GM21367 (cell line): ENCODE results near the gene AQP12B.
"Not testable (repeated sequence)": the region's sequence is repeated elsewhere in the genome, so short reads cannot be mapped to it uniquely, and the experiment has no call there.

Source experiments
- ATAC-seq: cut with Tn5 transposase; IDR thresholded peaks from one replicate; pipeline ENCODE4 v1.9.1; 2021; ENCODE audit not compliant: unreplicated experiment

Gene AQP12B

DNA sequence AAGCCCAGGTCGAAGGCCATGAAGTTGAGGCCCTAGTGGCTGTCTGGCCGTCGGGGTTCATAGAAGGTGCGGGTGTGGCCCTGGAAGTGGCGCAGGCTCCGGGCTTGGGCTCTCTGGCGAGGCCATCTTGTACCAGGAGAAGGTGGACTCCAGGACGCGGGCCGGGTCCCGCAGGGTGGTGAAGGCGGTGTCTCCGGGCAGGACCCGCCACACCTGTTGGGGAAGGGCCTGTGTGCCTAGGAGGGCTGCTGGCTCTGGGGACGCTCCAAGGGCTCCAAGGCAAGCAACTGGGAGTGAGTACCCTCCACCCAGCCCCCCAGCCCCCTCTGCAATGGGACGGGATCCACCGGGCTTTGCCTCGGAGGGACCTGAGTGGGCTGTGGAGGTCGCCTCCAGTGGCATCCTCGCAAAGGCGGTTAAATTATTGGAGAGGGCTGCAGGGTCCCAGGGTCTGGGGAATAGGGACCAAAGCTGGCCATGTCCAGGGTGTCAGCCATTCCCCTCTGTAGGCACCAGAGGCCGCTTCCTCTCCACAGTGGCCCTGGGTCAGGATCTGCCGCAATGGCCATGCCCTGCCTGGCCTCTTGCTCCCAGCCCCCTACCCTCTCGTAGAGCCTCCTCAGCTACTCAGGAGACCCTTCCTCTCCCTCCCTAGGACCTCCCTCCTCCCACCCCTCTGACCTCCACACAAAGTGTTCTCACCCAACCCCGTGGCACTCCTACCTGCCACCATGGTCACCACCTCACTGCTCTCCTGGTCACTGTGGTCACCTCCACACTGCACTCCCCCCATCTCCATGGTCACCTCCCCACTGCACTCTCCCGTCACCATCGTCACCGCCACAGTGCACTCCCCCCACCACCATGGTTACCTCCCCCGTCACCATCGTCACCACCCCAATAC is 19.3 kb upstream of the AQP12B start:
- no peak for ATAC-seq

DNA sequence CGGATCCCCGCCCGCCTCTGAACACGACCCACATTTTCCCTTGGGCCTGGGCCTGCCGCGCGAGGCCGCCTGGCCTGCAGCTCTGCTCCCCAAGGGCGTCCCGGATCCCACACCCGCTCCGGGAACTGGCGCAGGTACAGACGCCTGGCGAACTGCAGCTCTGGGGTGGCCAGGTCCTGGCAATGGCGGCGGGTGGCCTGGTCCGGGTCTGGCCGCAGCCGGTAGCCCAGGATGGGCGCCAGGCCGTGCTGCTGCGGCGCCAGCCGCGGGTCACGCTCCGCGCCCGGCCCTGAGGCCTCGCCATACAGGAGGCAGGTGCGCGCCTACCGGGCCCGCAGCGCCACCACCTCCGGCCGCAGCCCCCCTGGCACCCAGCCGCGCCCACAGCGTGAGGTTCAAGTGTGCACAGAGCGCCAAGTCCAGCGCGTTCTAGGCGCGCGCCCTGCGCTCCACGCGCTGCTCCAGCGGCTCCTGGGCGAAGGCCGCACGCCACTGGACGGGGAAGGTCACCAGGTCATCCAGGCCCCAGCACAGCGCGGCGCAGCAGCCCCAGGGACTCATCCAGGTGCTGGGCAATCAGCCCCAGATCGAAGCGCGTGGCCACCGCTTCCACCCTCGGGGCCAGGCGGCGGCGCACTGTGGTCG is 18.5 kb upstream of the AQP12B start:
- ATAC-seq: no peak

DNA sequence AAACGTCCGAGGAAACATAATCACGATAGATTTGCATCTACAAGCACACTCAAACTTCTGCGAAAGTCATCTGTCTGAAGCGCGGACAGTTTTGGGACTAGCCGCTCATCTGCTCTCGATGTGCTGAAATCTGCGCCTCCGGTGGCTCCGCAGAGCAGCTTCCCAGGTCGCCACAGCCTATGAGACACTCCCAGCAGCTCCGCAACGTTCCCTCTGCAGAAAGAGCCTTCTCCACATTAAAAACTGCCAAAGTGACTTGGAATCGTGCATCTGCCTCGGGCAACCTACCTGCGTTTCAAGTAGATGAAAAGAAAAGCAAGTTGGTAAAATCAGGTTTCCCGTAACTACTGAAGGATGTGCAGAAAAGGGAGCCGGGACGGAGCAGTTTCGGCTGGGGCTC is 17.9 kb upstream of the AQP12B start:
- ATAC-seq: not testable (repeated sequence)

DNA sequence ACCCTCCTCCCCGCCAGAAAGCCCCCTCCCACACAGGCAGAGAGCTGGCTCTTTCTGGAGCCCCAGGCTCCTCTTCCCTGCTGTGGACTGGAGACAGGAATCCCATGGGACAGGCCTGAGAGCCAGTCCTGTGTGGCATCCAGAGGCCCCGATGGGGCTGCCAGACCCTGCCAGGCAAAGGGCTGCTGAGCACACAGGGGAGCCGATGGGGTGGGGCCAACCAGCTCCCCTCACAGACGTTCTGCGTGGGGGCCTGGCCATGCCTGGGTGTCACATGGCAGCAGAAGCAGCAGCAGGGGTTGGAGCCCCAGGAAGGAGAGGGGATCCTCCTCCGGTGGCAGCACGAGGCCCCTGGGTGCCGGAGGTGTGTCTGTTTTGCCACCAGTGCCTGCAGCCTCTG is 17.1 kb upstream of the AQP12B start:
- not testable (repeated sequence) for ATAC-seq

DNA sequence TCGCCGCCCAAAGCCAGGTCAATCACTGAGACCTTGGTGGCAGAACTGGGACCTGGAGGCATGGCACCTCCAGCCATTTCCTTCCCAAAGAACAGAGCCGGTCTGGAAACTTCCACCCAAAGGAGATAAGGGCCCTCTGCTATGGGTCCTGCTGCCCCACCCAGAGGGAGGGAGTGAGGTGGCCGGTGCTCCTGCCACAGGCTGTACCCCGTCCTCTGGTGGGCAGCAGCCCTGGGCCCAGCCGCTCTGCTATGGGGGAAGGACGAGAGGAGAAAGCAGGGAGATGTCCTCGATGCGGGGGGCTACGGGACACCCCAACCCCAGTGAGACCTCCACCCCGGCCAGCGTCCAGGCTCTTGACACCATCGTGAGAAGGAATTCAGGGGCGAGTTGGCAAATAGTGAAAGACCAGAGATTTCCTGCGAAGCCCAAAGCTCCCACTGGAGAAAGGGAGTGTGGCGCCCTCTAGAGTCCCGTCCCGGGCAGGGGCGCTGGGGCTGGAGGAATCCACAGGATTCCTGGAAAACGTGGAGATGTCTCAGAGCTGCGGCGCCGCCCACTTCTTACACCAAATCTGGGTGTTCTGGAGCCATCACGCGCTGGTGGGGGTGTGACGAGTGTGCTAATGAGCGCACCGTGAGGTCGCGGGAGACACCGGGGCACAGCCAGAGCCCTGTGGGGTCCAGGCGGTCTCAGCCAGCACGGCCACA is 16.3 kb upstream of the AQP12B start:
- ATAC-seq: not testable (repeated sequence)

GRCh38 chr2:240696469-240696868 is 13.8 kb upstream of the AQP12B start:
- ATAC-seq: not testable (repeated sequence)

- not testable (repeated sequence) for ATAC-seq
These were observed 12.9 kb upstream of the AQP12B start for GRCh38 chr2:240695593-240695992.

DNA sequence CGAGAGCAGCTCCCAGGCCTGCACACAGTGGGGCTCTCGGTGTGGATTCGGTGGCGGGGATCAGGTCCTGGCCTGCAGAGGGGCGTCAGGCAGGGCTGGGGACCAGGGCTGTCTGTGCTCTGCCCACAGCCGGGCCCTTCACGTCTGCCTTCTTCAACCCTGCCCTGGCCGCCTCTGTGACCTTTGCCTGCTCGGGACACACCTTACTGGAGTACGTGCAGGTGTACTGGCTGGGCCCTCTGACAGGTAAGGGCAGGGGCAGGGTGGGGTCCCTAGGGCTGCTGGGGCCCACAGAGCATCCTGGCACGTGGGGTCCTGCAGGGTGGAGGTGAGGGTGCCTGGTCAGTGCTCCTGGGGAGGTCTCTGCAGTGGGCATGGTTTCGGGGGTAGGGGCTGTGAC is 11.6 kb upstream of the AQP12B start:
- not testable (repeated sequence) for ATAC-seq

GRCh38 chr2:240692583-240693561 is 10.2 kb upstream of the AQP12B start:
- not testable (repeated sequence) for ATAC-seq

- ATAC-seq: not testable (repeated sequence)
These were observed 9.1 kb upstream of the AQP12B start, which contains the start of gene AQP12A for GRCh38 chr2:240691631-240692420. TSS of gene AQP12A (plus strand) at chr2:240691866. CDS start at chr2:240691914, 48 bp downstream.

- ATAC-seq: not testable (repeated sequence)
These were observed 8.4 kb upstream of the AQP12B start for GRCh38 chr2:240691075-240691427.

GRCh38 chr2:240690421-240691074 is 7.9 kb upstream of the AQP12B start:
- ATAC-seq: not testable (repeated sequence)

- no peak for ATAC-seq
These were observed 7.3 kb upstream of the AQP12B start for GRCh38 chr2:240689975-240690374.

DNA sequence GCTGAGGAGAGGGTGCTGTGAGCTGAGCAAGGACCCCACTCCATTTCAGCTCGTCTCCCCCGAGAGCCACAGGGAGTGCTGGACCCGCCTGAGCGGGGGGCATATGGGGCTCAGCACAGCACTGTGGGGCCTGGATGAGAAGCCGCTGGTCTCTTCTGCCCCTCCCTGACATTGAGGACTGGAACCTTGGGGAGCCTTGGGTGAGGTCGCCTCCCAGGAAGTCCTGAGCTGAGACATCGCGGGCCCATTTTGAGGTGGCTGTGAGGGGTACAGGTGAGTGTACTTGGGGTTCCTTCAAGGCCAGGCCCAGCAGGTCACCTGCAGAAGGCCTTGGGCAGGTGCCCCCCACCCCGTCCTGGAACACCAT is 5.9 kb upstream of the AQP12B start:
- no peak for ATAC-seq

GRCh38 chr2:240687741-240688552 is 5.3 kb upstream of the AQP12B start:
- no peak for ATAC-seq

GRCh38 chr2:240687045-240687740 is 4.5 kb upstream of the AQP12B start:
- ATAC-seq: no peak

DNA sequence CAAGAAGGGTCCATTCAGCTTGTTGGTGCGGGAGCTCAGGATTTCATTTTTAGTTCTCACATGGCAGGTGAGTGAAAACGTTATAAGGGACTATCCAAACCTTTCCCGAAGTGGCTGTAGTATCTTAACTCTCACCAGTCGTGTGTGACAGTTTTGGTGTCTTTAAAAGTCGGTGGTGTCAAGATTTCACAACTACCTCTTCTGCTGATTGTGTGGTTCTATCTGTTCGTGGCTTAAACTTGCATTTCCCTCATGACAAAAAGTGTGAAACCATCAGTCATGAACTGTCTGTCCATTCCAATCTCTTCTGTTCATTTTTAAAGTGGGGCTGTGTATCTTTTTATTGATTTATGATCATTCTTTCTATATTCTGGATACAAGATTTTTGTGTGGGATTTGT is 3.8 kb upstream of the AQP12B start:
- ATAC-seq: no peak
